ENCODE measurements around the gene GATD1. TPM values are rescaled to one million over a fixed set of nuclear protein-coding genes. Genes with fewer than 3 reads are reported as not detected.

The GATD1 gene
- total and polyA plus RNA-seq, 9 of the 15 experiments (the other 6 are each of a cell fraction or from before 2014, with no cell fraction given), result 2.8 to 144 (median 36.9) TPM

DNA sequence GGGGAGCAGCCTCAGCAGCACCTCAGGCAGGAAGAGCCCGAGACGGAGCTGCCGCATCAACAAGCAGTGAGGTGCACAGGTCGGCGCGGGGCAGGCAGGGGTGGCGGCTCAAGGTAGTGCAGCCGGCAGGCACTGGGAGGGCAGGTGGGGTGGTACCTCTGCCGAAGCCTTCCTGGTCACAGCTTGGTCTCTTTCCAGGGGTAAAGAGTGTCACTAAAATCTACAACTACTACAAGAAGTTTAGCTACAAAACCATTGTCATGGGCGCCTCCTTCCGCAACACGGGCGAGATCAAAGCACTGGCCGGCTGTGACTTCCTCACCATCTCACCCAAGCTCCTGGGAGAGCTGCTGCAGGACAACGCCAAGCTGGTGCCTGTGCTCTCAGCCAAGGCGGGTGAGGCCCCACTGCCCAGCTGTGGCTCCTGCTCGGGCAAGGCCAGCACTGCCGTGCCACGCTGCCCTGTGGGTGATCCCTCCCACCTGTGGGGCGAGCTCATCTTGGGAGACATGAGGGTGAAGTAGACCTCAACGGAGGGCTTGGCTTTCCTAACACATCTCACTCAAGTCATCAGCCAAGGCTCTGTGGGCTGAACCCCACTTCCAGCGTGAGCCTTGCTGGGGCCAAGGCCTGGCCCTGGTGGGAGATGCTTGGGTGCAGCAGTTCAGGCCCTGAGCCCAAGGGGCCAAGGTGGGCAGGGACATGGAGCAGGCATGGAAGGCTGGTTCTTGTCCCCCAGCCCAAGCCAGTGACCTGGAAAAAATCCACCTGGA, 13.6 kb downstream of the GATD1 start (continued):
- TF ChIP-seq RBM22 (IDR thresholded peaks at IDR 0.05; ENCODE audit: low read depth, low read length, poor library complexity, severe bottlenecking), result peak; percentile 71
- peak; percentile 61 for TF ChIP-seq POLR2A (conservative IDR thresholded peaks at IDR 0.05)
- 0 out of 2 replicates have a peak, but pooled peaks have one; percentile 30 for TF ChIP-seq GABPB1 (CRISPR knock-in tag; IDR thresholded peaks at IDR 0.05)
- TF ChIP-seq SNRNP70 (optimal IDR thresholded peaks at IDR 0.05; ENCODE audit: low read depth, low read length), result peak; percentile 36
- TF ChIP-seq, protein P1, sequence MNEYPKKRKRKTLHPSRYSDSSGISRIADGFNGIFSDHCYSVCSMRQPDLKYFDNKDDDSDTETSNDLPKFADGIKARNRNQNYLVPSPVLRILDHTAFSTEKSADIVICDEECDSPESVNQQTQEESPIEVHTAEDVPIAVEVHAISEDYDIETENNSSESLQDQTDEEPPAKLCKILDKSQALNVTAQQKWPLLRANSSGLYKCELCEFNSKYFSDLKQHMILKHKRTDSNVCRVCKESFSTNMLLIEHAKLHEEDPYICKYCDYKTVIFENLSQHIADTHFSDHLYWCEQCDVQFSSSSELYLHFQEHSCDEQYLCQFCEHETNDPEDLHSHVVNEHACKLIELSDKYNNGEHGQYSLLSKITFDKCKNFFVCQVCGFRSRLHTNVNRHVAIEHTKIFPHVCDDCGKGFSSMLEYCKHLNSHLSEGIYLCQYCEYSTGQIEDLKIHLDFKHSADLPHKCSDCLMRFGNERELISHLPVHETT (CRISPR knock-in tag; conservative IDR thresholded peaks at IDR 0.05 in 1 of 2, IDR thresholded peaks at IDR 0.05 in 1 of 2), result no peak
- peak; percentile 40 for TF ChIP-seq RBFOX2 (IDR thresholded peaks at IDR 0.05; ENCODE audit: low read depth, low read length)
- peak; percentile 29; the same call in 1 of the 2 replicates for TF ChIP-seq MYNN (IDR thresholded peaks at IDR 0.05)
- TF ChIP-seq MYNN (CRISPR knock-in tag; IDR thresholded peaks at IDR 0.05), result no peak
- no peak for TF ChIP-seq MEF2D (tag; conservative IDR thresholded peaks at IDR 0.05; ENCODE audit: low read depth)
- TF ChIP-seq FIP1L1 (IDR thresholded peaks at IDR 0.05; ENCODE audit: low read depth, low read length, poor library complexity, severe bottlenecking), result peak; percentile 45
- TF ChIP-seq ZNF717 (CRISPR knock-in tag; IDR thresholded peaks at IDR 0.05), result 0 out of 2 replicates have a peak, but pooled peaks have one; percentile 37
- no peak for TF ChIP-seq OTX1 (CRISPR knock-in tag; IDR thresholded peaks at IDR 0.05)
- TF ChIP-seq, protein P2, sequence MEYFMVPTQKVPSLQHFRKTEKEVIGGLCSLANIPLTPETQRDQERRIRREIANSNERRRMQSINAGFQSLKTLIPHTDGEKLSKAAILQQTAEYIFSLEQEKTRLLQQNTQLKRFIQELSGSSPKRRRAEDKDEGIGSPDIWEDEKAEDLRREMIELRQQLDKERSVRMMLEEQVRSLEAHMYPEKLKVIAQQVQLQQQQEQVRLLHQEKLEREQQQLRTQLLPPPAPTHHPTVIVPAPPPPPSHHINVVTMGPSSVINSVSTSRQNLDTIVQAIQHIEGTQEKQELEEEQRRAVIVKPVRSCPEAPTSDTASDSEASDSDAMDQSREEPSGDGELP (CRISPR knock-in tag; IDR thresholded peaks at IDR 0.05; ENCODE audit: borderline replicate concordance), result 0 out of 2 replicates have a peak, but pooled peaks have one; percentile 20
- no peak for TF ChIP-seq SIX5 (IDR thresholded peaks at IDR 0.05; ENCODE audit: borderline replicate concordance in 1 of 2, insufficient read depth in 1 of 2, low read depth in 1 of 2, low read length in 2 of 2)
- TF ChIP-seq ZNF263 (CRISPR knock-in tag; IDR thresholded peaks at IDR 0.05; ENCODE audit: borderline replicate concordance), result 0 out of 2 replicates have a peak, but pooled peaks have one; percentile 26
- 0 out of 4 replicates have a peak, but pooled peaks of 1 of the 2 experiments have one; percentile 2 for TF ChIP-seq ZMIZ1 (IDR thresholded peaks at IDR 0.05; ENCODE audit: low read depth in 2 of 2, low read length in 2 of 2)
- TF ChIP-seq HMGN3 (IDR thresholded peaks at IDR 0.05; ENCODE audit: borderline replicate concordance, extremely low read depth, insufficient read length, low read depth, low read length), result peak; percentile 33
- no peak for TF ChIP-seq KDM2B (CRISPR knock-in tag; IDR thresholded peaks at IDR 0.05)
- TF ChIP-seq, protein P3, sequence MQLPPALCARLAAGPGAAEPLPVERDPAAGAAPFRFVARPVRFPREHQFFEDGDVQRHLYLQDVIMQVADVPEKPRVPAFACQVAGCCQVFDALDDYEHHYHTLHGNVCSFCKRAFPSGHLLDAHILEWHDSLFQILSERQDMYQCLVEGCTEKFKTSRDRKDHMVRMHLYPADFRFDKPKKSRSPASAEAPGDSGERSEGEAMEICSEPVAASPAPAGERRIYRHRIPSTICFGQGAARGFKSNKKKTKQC (CRISPR knock-in tag; IDR thresholded peaks at IDR 0.05), result 0 out of 2 replicates have a peak, but pooled peaks have one; percentile 16

All from K562 (cell line).